ENCODE results near the gene CCDC169. TPM values are rescaled to one million over a fixed set of nuclear protein-coding genes. Genes with fewer than 3 reads are reported as not detected.

Gene CCDC169
- total RNA-seq, 1 experiment from 2014 or later = not detected

GRCh38 chr13:36293497-36293896 is 4.1 kb downstream of the CCDC169 start:
- Histone ChIP-seq H3K79me2 (ENCODE audit: insufficient read depth, low read length) (no peaks in the 10 kb centered on the region), H3K4me2 (ENCODE audit: low read length) (no peak overlapping the region), H3K27me3 (ENCODE audit: insufficient read depth, low read length) (no peaks in the 10 kb centered on the region), H3K4me1 (ENCODE audit: control insufficient read depth in 1 of 2, insufficient read depth in 2 of 2, low read length in 2 of 2) (no peaks in the 10 kb centered on the region), H3K9ac (ENCODE audit: low read length) (no peak overlapping the region), H3K36me3 (ENCODE audit: control insufficient read depth in 1 of 2, insufficient read depth in 2 of 2, low read length in 2 of 2) (no peaks in the 10 kb centered on the region), H3K9me3 (ENCODE audit: control insufficient read depth in 1 of 2, insufficient read depth in 1 of 2, low read depth in 1 of 2, low read length in 2 of 2) (peaks cover 6 to 11% of the 10 kb centered on the region in 2 experiments; a peak in 2 of 4 replicates), H4K20me1 (ENCODE audit: insufficient read depth) (no peaks in the 10 kb centered on the region; the same call in 1 of the 2 replicates), H2AFZ (ENCODE audit: low read depth, low read length, poor library complexity, severe bottlenecking) (no peak overlapping the region), H3K9me2 (ENCODE audit: insufficient read depth) (no peaks in the 10 kb centered on the region), H3K4me3 (replicated peaks in 1 of 2; ENCODE audit: low read depth in 1 of 2, low read length in 2 of 2) (no peak overlapping the region), H3K27ac (ENCODE audit: low read depth, low read length) (no peak overlapping the region)
- ChIA-PET POLR2A (no interaction called here), RAD21 (ENCODE audit: low non-redundant PET in 1 of 2, low total read pairs in 2 of 2, uncharacterized antibody in 2 of 2, unreplicated experiment in 2 of 2) (no interaction called here), CTCF (no interaction called here)
- DNase-seq (ENCODE audit: low read depth, low spot score) (no peak), ATAC-seq (no peak)
- BruUV-seq (replicated peaks) = no TSS peak
- intact Hi-C loops (cut with micrococcal nuclease) = no loop called here
- TF ChIP-seq CBX3 (IDR thresholded peaks at IDR 0.05; ENCODE audit: low read depth) = no peak
- no peak for TF ChIP-seq POLR2AphosphoS5 (IDR thresholded peaks at IDR 0.05; ENCODE audit: low read depth, low read length)

GRCh38 chr13:36288794-36289391 is 8.7 kb downstream of the CCDC169 start:
- ATAC-seq (no peak), DNase-seq (ENCODE audit: low read depth, low spot score) (no peak)
- Histone ChIP-seq H3K79me2 (ENCODE audit: insufficient read depth, low read length) (no peaks in the 10 kb centered on the region), H4K20me1 (ENCODE audit: insufficient read depth) (no peaks in the 10 kb centered on the region; the same call in 1 of the 2 replicates), H3K27me3 (ENCODE audit: insufficient read depth, low read length) (no peaks in the 10 kb centered on the region), H2AFZ (ENCODE audit: low read depth, low read length, poor library complexity, severe bottlenecking) (no peak overlapping the region), H3K27ac (ENCODE audit: low read depth, low read length) (no peak overlapping the region), H3K36me3 (ENCODE audit: control insufficient read depth in 1 of 2, insufficient read depth in 2 of 2, low read length in 2 of 2) (no peaks in the 10 kb centered on the region), H3K9me3 (ENCODE audit: control insufficient read depth in 1 of 2, insufficient read depth in 1 of 2, low read depth in 1 of 2, low read length in 2 of 2) (peaks cover 6% of the 10 kb centered on the region in 2 experiments; a peak in 2 of 4 replicates), H3K4me2 (ENCODE audit: low read length) (no peak overlapping the region), H3K9me2 (ENCODE audit: insufficient read depth) (no peaks in the 10 kb centered on the region), H3K4me3 (replicated peaks in 1 of 2; ENCODE audit: low read depth in 1 of 2, low read length in 2 of 2) (no peak overlapping the region), H3K4me1 (ENCODE audit: control insufficient read depth in 1 of 2, insufficient read depth in 2 of 2, low read length in 2 of 2) (no peaks in the 10 kb centered on the region), H3K9ac (ENCODE audit: low read length) (no peak overlapping the region)
- RAD21 ChIA-PET (ENCODE audit: low non-redundant PET in 1 of 2, low total read pairs in 2 of 2, uncharacterized antibody in 2 of 2, unreplicated experiment in 2 of 2) = no interaction called here
- CTCF ChIA-PET = no interaction called here
- TF ChIP-seq EZH2 (IDR thresholded peaks at IDR 0.05) = no peak
- no peak for TF ChIP-seq TCF7L2 (IDR thresholded peaks at IDR 0.05; ENCODE audit: borderline replicate concordance, extremely low read depth, insufficient read depth, insufficient read length)
- no peak for TF ChIP-seq MAX (IDR thresholded peaks at IDR 0.05)
- TF ChIP-seq ELF1 (IDR thresholded peaks at IDR 0.05; ENCODE audit: borderline replicate concordance, low read depth) = no peak
- TF ChIP-seq ATF3 (IDR thresholded peaks at IDR 0.05) = no peak
- no peak for TF ChIP-seq EGR1 (IDR thresholded peaks at IDR 0.05; ENCODE audit: low read depth)
- no peak for TF ChIP-seq POLR2AphosphoS5 (IDR thresholded peaks at IDR 0.05; ENCODE audit: low read depth, low read length)
- no peak for TF ChIP-seq EZH2phosphoT487 (IDR thresholded peaks at IDR 0.05; ENCODE audit: borderline replicate concordance)
- TF ChIP-seq ZNF274 (IDR thresholded peaks at IDR 0.05; ENCODE audit: low read depth, low read length) = no peak
- no peak for TF ChIP-seq FOSL1 (IDR thresholded peaks at IDR 0.05; ENCODE audit: low read depth)
- TF ChIP-seq YY1 (IDR thresholded peaks at IDR 0.05; ENCODE audit: extremely low read depth, insufficient replicate concordance, low read depth, low read length) = no peak
- no peak for TF ChIP-seq ZFX (IDR thresholded peaks at IDR 0.05)
- TF ChIP-seq POLR2A (IDR thresholded peaks at IDR 0.05; ENCODE audit: borderline replicate concordance, extremely low read depth, insufficient read depth, insufficient read length) = no peak
- no peak for TF ChIP-seq SP1 (IDR thresholded peaks at IDR 0.05; ENCODE audit: low read depth)
- intact Hi-C loops (cut with micrococcal nuclease) = no loop called here
- no TSS peak for BruUV-seq (replicated peaks)
- POLR2A ChIA-PET = no interaction called here
